DND-41 (cell line): ENCODE data around the gene CNTFR.

Experiments used
- ATAC-seq: fragments of 200-7000 bp; cut with Tn5 transposase; 3 replicates; pipeline ENCODE4 v1.9.1; 2021; ENCODE audit warnings: low read depth; ENCODE audit not compliant: insufficient read depth
- DNase-seq: peaks from one replicate; pipeline ENCODE4 v3.0.0-alpha.2; 2020
- H2AFZ ChIP-seq: 2 replicates; pipeline ENCODE4 v1.6.0; 2012; ENCODE audit warnings: low read depth, low read length
- H3K27ac ChIP-seq: 2 replicates; pipeline ENCODE4 v1.5.1; 2012; ENCODE audit warnings: low read length, inconsistent platforms
- H3K27me3 ChIP-seq: fragments of 200-600 bp; sonication (generic); 2 replicates; pipeline ENCODE4 v1.6.0; 2012; ENCODE audit warnings: low read length, mild to moderate bottlenecking, inconsistent platforms; ENCODE audit not compliant: insufficient read depth, poor library complexity
- H3K36me3 ChIP-seq: 2 replicates; pipeline ENCODE4 v1.5.1; 2012; ENCODE audit warnings: low read length, inconsistent platforms; ENCODE audit not compliant: insufficient read depth
- H3K4me1 ChIP-seq: 2 replicates; pipeline ENCODE4 v1.5.1; 2012; ENCODE audit warnings: mild to moderate bottlenecking, low read length; ENCODE audit not compliant: insufficient read depth
- H3K4me2 ChIP-seq: 2 replicates; pipeline ENCODE4 v1.6.0; 2012; ENCODE audit warnings: mild to moderate bottlenecking, moderate library complexity, low read length, inconsistent platforms; ENCODE audit not compliant: insufficient read depth
- H3K4me3 ChIP-seq, 2 experiments: fragments of 200-600 bp in 1 of 2; shearing (Covaris generic) in 1 of 2; 2 replicates each; pipeline ENCODE4 v1.5.1; 2012 to 2016; ENCODE audit warnings: inconsistent platforms in 2 of 2, low read length in 2 of 2, mild to moderate bottlenecking in 2 of 2, low read depth in 1 of 2, moderate library complexity in 1 of 2
- H3K79me2 ChIP-seq: 2 replicates; pipeline ENCODE4 v1.6.0; 2012; ENCODE audit warnings: low read length, inconsistent platforms; ENCODE audit not compliant: insufficient read depth
- H3K9ac ChIP-seq: 2 replicates; pipeline ENCODE4 v1.6.0; 2012; ENCODE audit warnings: low read depth, mild to moderate bottlenecking, inconsistent platforms, low read length, moderate library complexity
- H3K9me3 ChIP-seq: 2 replicates; pipeline ENCODE4 v1.5.1; 2012; ENCODE audit warnings: low read length, moderate library complexity, mild to moderate bottlenecking, inconsistent platforms; ENCODE audit not compliant: insufficient read depth, severe bottlenecking
- H4K20me1 ChIP-seq: 2 replicates; pipeline ENCODE4 v1.6.0; 2012; ENCODE audit warnings: low read length; ENCODE audit not compliant: insufficient read depth
- CTCF ChIP-seq: IDR thresholded peaks from 2 replicates; pipeline ENCODE4 v1.5.1; 2012; ENCODE audit warnings: borderline replicate concordance, low read length, moderate library complexity, mild to moderate bottlenecking; ENCODE audit not compliant: poor library complexity, severe bottlenecking; ENCODE audit errors: extremely low read depth
- EZH2 ChIP-seq: IDR thresholded peaks from 3 replicates; pipeline ENCODE4 v1.6.1; 2012; ENCODE audit warnings: borderline replicate concordance, low read depth, mild to moderate bottlenecking, moderate library complexity, low read length, inconsistent platforms; ENCODE audit not compliant: severe bottlenecking

CNTFR gene

GRCh38 chr9:34508951-34509350, 80.6 kb downstream of the CNTFR start:
- no peaks in the 10 kb centered on the region; the same call in 1 of the 2 replicates for H4K20me1 ChIP-seq
- no peak for DNase-seq

GRCh38 chr9:34508463-34508862, 81.1 kb downstream of the CNTFR start:
- no peak overlapping the region for H2AFZ ChIP-seq

More at GRCh38 chr9:34508951-34509350, 80.6 kb downstream of the CNTFR start:
- Histone ChIP-seq H3K4me2 (no peak overlapping the region), H3K4me3 (no peak overlapping the region), H3K4me1 (no peaks in the 10 kb centered on the region), H3K79me2 (no peaks in the 10 kb centered on the region), H3K9me3 (no peaks in the 10 kb centered on the region), H3K36me3 (no peaks in the 10 kb centered on the region), H3K9ac (no peak overlapping the region), H2AFZ (no peak overlapping the region), H3K27ac (no peak overlapping the region), H3K27me3 (no peaks in the 10 kb centered on the region)
- no peak for TF ChIP-seq CTCF
- no peak for TF ChIP-seq EZH2
- no peak for ATAC-seq

GRCh38 chr9:34507966-34508365, 81.6 kb downstream of the CNTFR start:
- no peak for ATAC-seq
- Histone ChIP-seq H3K4me3 (no peak overlapping the region), H2AFZ (no peak overlapping the region), H3K27me3 (peaks cover 2% of the 10 kb centered on the region), H3K9me3 (no peaks in the 10 kb centered on the region), H3K36me3 (no peaks in the 10 kb centered on the region), H4K20me1 (no peaks in the 10 kb centered on the region; the same call in 1 of the 2 replicates), H3K27ac (no peak overlapping the region), H3K9ac (no peak overlapping the region), H3K4me2 (no peak overlapping the region), H3K4me1 (no peaks in the 10 kb centered on the region), H3K79me2 (no peaks in the 10 kb centered on the region)
- no peak for TF ChIP-seq EZH2
- no peak for DNase-seq

More at GRCh38 chr9:34508463-34508862, 81.1 kb downstream of the CNTFR start:
- no peaks in the 10 kb centered on the region; the same call in 1 of the 2 replicates for H4K20me1 ChIP-seq
- no peak overlapping the region for H3K27ac ChIP-seq
- DNase-seq: no peak
- H3K4me1 ChIP-seq: no peaks in the 10 kb centered on the region
- no peak for ATAC-seq
- no peaks in the 10 kb centered on the region for H3K9me3 ChIP-seq
- TF ChIP-seq EZH2 (no peak), CTCF (no peak)
- no peak overlapping the region for H3K4me2 ChIP-seq
- no peaks in the 10 kb centered on the region for H3K36me3 ChIP-seq
- no peak overlapping the region for H3K9ac ChIP-seq
- H3K27me3 ChIP-seq: no peaks in the 10 kb centered on the region
- no peaks in the 10 kb centered on the region for H3K79me2 ChIP-seq
- H3K4me3 ChIP-seq: no peak overlapping the region

- no peaks in the 10 kb centered on the region for H3K9me3 ChIP-seq
- H2AFZ ChIP-seq: no peak overlapping the region
- H3K4me1 ChIP-seq: no peaks in the 10 kb centered on the region
- H3K79me2 ChIP-seq: no peaks in the 10 kb centered on the region
- DNase-seq (no peak), ATAC-seq (no peak)
- no peak overlapping the region for H3K27ac ChIP-seq
- no peak for TF ChIP-seq EZH2
- no peak for TF ChIP-seq CTCF
- no peaks in the 10 kb centered on the region for H3K36me3 ChIP-seq
- no peak overlapping the region for H3K9ac ChIP-seq
- no peak overlapping the region for H3K4me3 ChIP-seq
- H4K20me1 ChIP-seq: no peaks in the 10 kb centered on the region; the same call in 1 of the 2 replicates
- peaks cover 2% of the 10 kb centered on the region for H3K27me3 ChIP-seq
- H3K4me2 ChIP-seq: no peak overlapping the region
Measured at GRCh38 chr9:34507556-34507955, 82.0 kb downstream of the CNTFR start.
